Measurements from ENCODE around the gene H2AZ1.

Gene H2AZ1

GRCh38 chr4:99945718-99946355 is 4.2 kb downstream of the H2AZ1 start:
- DNase-seq: no peak

GRCh38 chr4:99943904-99944437 is 6.1 kb downstream of the H2AZ1 start:
- peak; percentile 33 for DNase-seq

- no peak for DNase-seq
These were observed 11.8 kb downstream of the H2AZ1 start for GRCh38 chr4:99938243-99938753.

GRCh38 chr4:99934891-99935290 is 15.2 kb downstream of the H2AZ1 start:
- DNase-seq: no peak

- DNase-seq: no peak
These were observed 22.5 kb downstream of the H2AZ1 start for GRCh38 chr4:99927566-99927965.

- DNase-seq: peak; percentile 27
These were observed 28.9 kb downstream of the H2AZ1 start for GRCh38 chr4:99921174-99921573.

- no peak for DNase-seq
These were observed 31.4 kb downstream of the H2AZ1 start for GRCh38 chr4:99918656-99919055.

- DNase-seq: no peak
These were observed 32.5 kb downstream of the H2AZ1 start for GRCh38 chr4:99917575-99917974.

- no peak for DNase-seq
These were observed 34.6 kb downstream of the H2AZ1 start for GRCh38 chr4:99915449-99915848.

Data from CD4-positive, alpha-beta T cell treated with Interleukin-17A for 1 hour (primary cell).